HG02885 (cell line): ENCODE measurements around the gene HDLBP.

Experiments used
- ATAC-seq: cut with Tn5 transposase; IDR thresholded peaks from one replicate; pipeline ENCODE4 v1.9.1; 2021; ENCODE audit warnings: mild to moderate bottlenecking; ENCODE audit not compliant: unreplicated experiment, poor library complexity

HDLBP gene

GRCh38 chr2:241256168-241256545, 59.3 kb downstream of the HDLBP start:
- no peak for ATAC-seq

GRCh38 chr2:241255542-241256167, 59.8 kb downstream of the HDLBP start:
- no peak for ATAC-seq

GRCh38 chr2:241254904-241255351, 60.5 kb downstream of the HDLBP start:
- ATAC-seq = no peak

GRCh38 chr2:241252778-241253475, 62.5 kb downstream of the HDLBP start:
- no peak for ATAC-seq

GRCh38 chr2:241249654-241250053, 65.8 kb downstream of the HDLBP start:
- ATAC-seq = no peak

- no peak for ATAC-seq
Observed at GRCh38 chr2:241248897-241249296, 66.6 kb downstream of the HDLBP start.

- ATAC-seq = no peak
Observed at GRCh38 chr2:241248289-241248688, 67.2 kb downstream of the HDLBP start.

GRCh38 chr2:241244368-241244767, 71.1 kb downstream of the HDLBP start:
- ATAC-seq = no peak

- ATAC-seq = no peak
Observed at GRCh38 chr2:241242306-241242705, 73.2 kb downstream of the HDLBP start.

GRCh38 chr2:241241669-241242068, 73.8 kb downstream of the HDLBP start:
- no peak for ATAC-seq

GRCh38 chr2:241240320-241241004, 75.0 kb downstream of the HDLBP start:
- no peak for ATAC-seq

- ATAC-seq = no peak
Observed at GRCh38 chr2:241239552-241240202, 75.8 kb downstream of the HDLBP start.

GRCh38 chr2:241238693-241239198, 76.7 kb downstream of the HDLBP start:
- no peak for ATAC-seq

GRCh38 chr2:241237949-241238371, 77.5 kb downstream of the HDLBP start:
- ATAC-seq = no peak

GRCh38 chr2:241237047-241237446, 78.4 kb downstream of the HDLBP start:
- ATAC-seq = no peak

GRCh38 chr2:241235859-241236593, 79.4 kb downstream of the HDLBP start:
- ATAC-seq = no peak

GRCh38 chr2:241234962-241235740, 80.3 kb downstream of the HDLBP start:
- no peak for ATAC-seq

GRCh38 chr2:241234066-241234790, 81.2 kb downstream of the HDLBP start:
- no peak for ATAC-seq
